ENCODE measurements around the gene MEIOB. TPM values are rescaled to one million over a fixed set of nuclear protein-coding genes. Genes with fewer than 3 reads are reported as not detected.

MEIOB gene
- total RNA-seq, 1 experiment from 2014 or later: not detected

- peaks cover 7% of the 10 kb centered on the region for H3K36me3 Mint-ChIP-seq (ENCODE audit: insufficient read depth, unreplicated experiment)
- H3K9me3 Mint-ChIP-seq (ENCODE audit: unreplicated experiment): no peaks in the 10 kb centered on the region
- POLR2A ChIA-PET: interaction anchor here (0.6 kb wide), 1 partner anchor 102 kb away, joined by 3 read pairs; no protein-coding TSS in a partner anchor
- TF ChIP-seq CTCF (IDR thresholded peaks at IDR 0.05; ENCODE audit: unreplicated experiment): no peak
- H3K4me3 Mint-ChIP-seq (ENCODE audit: unreplicated experiment): no peak overlapping the region
- H3K27me3 Mint-ChIP-seq (ENCODE audit: insufficient read depth, unreplicated experiment): peaks cover 11% of the 10 kb centered on the region
- no peak for DNase-seq (ENCODE audit: unreplicated experiment)
- intact Hi-C loops (cut with micrococcal nuclease): no loop called here
- BruUV-seq (replicated peaks): no TSS peak
- H3K27ac Mint-ChIP-seq (ENCODE audit: low read depth, unreplicated experiment): no peak overlapping the region
- CTCF ChIA-PET: interaction anchor here (0.6 kb wide), 1 partner anchor 17 kb away, joined by 3 read pairs; no protein-coding TSS in a partner anchor
- no peaks in the 10 kb centered on the region for H3K4me1 Mint-ChIP-seq (ENCODE audit: insufficient read depth, unreplicated experiment)
Observed at GRCh38 chr16:1906055-1906845, 34.3 kb upstream of the MEIOB start.

GRCh38 chr16:1903845-1904840, 32.2 kb upstream of the MEIOB start:
- BruUV-seq (replicated peaks): no TSS peak
- intact Hi-C loops (cut with micrococcal nuclease): no loop called here
- DNase-seq (ENCODE audit: unreplicated experiment): no peak
- no peak for TF ChIP-seq CTCF (IDR thresholded peaks at IDR 0.05; ENCODE audit: unreplicated experiment)
- Mint-ChIP-seq H3K9me3 (ENCODE audit: unreplicated experiment) (no peaks in the 10 kb centered on the region), H3K4me3 (ENCODE audit: unreplicated experiment) (no peak overlapping the region), H3K4me1 (ENCODE audit: insufficient read depth, unreplicated experiment) (no peaks in the 10 kb centered on the region), H3K36me3 (ENCODE audit: insufficient read depth, unreplicated experiment) (peaks cover 7% of the 10 kb centered on the region), H3K27ac (ENCODE audit: low read depth, unreplicated experiment) (no peak overlapping the region), H3K27me3 (ENCODE audit: insufficient read depth, unreplicated experiment) (peaks cover 11% of the 10 kb centered on the region)
- ChIA-PET CTCF (interaction anchor here (0.8 to 1.1 kb wide), 3 partner anchors 20 to 26 kb away, joined by 3 to 8 read pairs (median 5); no protein-coding TSS in a partner anchor), POLR2A (no interaction called here)

GRCh38 chr16:1903220-1903574, 31.2 kb upstream of the MEIOB start:
- peaks cover 11% of the 10 kb centered on the region for H3K27me3 Mint-ChIP-seq (ENCODE audit: insufficient read depth, unreplicated experiment)
- no peak for TF ChIP-seq CTCF (IDR thresholded peaks at IDR 0.05; ENCODE audit: unreplicated experiment)
- intact Hi-C loops (cut with micrococcal nuclease): no loop called here
- no peak overlapping the region for H3K27ac Mint-ChIP-seq (ENCODE audit: low read depth, unreplicated experiment)
- no peak for DNase-seq (ENCODE audit: unreplicated experiment)
- peaks cover 7% of the 10 kb centered on the region for H3K36me3 Mint-ChIP-seq (ENCODE audit: insufficient read depth, unreplicated experiment)
- H3K4me1 Mint-ChIP-seq (ENCODE audit: insufficient read depth, unreplicated experiment): no peaks in the 10 kb centered on the region
- H3K4me3 Mint-ChIP-seq (ENCODE audit: unreplicated experiment): no peak overlapping the region
- no peaks in the 10 kb centered on the region for H3K9me3 Mint-ChIP-seq (ENCODE audit: unreplicated experiment)
- BruUV-seq (replicated peaks): no TSS peak
- CTCF ChIA-PET: no interaction called here
- POLR2A ChIA-PET: no interaction called here
